IPS DF 6.9 (cell line): Measurements from ENCODE around the gene DDR1.

ENCODE experiments used
- DNase-seq: peaks from one replicate; pipeline ENCODE4 v3.0.0-alpha.2; 2013; ENCODE audit warnings: low read depth, low spot score
- H3K27ac ChIP-seq: one replicate; pipeline ENCODE4 v1.5.1; 2013; ENCODE audit warnings: low read length, control low read depth
- H3K27me3 ChIP-seq: 2 replicates; pipeline ENCODE4 v1.6.1; 2013; ENCODE audit warnings: mild to moderate bottlenecking, low read length; ENCODE audit not compliant: control insufficient read depth, insufficient read depth
- H3K36me3 ChIP-seq: 2 replicates; pipeline ENCODE4 v1.6.1; 2013; ENCODE audit warnings: low read length; ENCODE audit not compliant: control insufficient read depth, insufficient read depth
- H3K4me1 ChIP-seq: 2 replicates; pipeline ENCODE4 v1.6.1; 2013; ENCODE audit warnings: low read length; ENCODE audit not compliant: control insufficient read depth, insufficient read depth
- H3K4me3 ChIP-seq: 2 replicates; pipeline ENCODE4 v1.5.1; 2013; ENCODE audit warnings: mild to moderate bottlenecking, low read length
- H3K9me3 ChIP-seq: 2 replicates; pipeline ENCODE4 v1.6.1; 2013; ENCODE audit warnings: low read length, inconsistent platforms; ENCODE audit not compliant: control insufficient read depth, insufficient read depth
- WGBS: extraction: QIAGEN DNeasy Blood & Tissue Kit; methylation state at CpG from one replicate; pipeline ENCODE4 v1.1.7; 2013; ENCODE audit warnings: mixed read lengths, missing lambda C conversion rate; ENCODE audit not compliant: insufficient read length, insufficient coverage; 5-methylcytosine and 5-hydroxymethylcytosine counted together

DDR1 gene

DNA sequence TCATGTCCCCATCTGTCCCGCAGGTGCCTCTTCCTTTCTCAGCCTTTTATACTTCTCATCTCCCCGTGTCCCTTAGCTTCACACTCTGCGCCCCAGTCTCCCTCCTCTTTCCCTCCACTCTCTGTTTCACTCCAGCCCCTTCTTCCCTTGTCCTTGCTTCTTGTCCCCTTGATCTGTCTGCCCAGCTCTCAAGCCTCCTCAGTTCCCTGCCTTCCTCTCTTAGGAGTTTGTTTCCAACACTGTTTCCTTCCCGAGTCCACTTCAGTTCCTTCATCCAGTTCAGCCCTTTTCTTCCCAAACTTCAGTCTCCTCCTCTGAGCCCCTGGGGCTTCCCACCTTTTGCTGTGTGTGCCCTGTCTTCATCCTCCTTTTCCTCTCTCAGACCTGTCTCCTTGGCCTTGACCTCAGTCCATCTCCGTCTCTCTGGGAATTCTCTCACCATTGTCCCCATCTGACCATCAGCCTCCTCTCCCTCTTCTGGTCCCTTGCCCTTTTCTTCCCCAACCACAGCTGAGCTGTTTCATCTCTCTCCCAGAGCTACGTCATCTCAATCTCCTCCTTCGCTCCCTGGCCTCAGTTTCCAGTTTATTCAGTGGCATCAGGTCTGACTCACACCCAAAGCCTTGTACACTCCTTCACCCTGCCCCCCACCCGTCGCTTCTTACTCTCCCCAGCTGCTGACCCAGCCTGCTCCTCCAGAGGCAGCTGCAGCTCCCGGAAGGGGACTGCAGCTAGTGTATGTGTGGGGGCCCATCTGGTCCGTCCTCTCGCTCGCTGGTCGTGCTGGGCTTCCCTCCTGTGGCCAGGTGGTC lies 2.7 kb upstream of the DDR1 start:
- no peaks in the 10 kb centered on the region for H3K36me3 ChIP-seq
- no peak overlapping the region for H3K27ac ChIP-seq
- no peaks in the 10 kb centered on the region for H3K27me3 ChIP-seq
- WGBS, result no CpG with 5 or more reads among the region's 14 CpGs
- no peak for DNase-seq
- H3K9me3 ChIP-seq, result no peaks in the 10 kb centered on the region
- H3K4me3 ChIP-seq, result no peak overlapping the region
- H3K4me1 ChIP-seq, result peaks cover 17% of the 10 kb centered on the region

DNA sequence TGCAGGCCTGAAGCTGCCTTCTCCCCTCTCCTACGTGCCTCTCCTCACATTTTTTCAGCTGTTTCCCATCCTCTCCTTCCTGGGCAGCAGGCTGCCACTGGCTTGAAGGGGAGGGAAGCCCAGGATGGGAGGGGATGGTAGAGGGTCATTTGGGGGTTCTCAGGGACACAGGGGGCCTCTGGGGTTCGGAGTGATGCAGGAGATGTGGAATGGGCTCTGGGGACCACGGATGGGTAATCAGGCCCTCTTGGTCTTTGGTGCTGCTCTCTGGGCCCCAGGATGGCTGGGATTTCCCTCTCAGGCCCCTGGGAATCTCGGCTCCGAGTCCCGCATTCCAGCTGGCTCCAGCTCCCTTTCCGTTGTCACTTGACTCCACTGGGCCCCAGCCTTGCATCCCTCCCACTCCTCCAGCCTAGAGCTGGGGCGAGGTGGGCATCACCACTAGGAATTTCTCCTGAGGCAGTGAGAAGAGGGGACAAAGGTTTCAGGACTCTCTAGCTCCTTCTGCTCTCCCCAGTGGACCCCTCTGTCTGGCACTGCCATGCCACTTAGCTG lies 2.0 kb upstream of the DDR1 start:
- Histone ChIP-seq H3K27me3 (no peaks in the 10 kb centered on the region), H3K36me3 (no peaks in the 10 kb centered on the region), H3K4me1 (peaks cover 20% of the 10 kb centered on the region), H3K4me3 (no peak overlapping the region; the same call in 1 of the 2 replicates), H3K9me3 (no peaks in the 10 kb centered on the region), H3K27ac (no peak overlapping the region)
- WGBS, result no CpG with 5 or more reads among the region's 8 CpGs
- DNase-seq, result no peak

DNA sequence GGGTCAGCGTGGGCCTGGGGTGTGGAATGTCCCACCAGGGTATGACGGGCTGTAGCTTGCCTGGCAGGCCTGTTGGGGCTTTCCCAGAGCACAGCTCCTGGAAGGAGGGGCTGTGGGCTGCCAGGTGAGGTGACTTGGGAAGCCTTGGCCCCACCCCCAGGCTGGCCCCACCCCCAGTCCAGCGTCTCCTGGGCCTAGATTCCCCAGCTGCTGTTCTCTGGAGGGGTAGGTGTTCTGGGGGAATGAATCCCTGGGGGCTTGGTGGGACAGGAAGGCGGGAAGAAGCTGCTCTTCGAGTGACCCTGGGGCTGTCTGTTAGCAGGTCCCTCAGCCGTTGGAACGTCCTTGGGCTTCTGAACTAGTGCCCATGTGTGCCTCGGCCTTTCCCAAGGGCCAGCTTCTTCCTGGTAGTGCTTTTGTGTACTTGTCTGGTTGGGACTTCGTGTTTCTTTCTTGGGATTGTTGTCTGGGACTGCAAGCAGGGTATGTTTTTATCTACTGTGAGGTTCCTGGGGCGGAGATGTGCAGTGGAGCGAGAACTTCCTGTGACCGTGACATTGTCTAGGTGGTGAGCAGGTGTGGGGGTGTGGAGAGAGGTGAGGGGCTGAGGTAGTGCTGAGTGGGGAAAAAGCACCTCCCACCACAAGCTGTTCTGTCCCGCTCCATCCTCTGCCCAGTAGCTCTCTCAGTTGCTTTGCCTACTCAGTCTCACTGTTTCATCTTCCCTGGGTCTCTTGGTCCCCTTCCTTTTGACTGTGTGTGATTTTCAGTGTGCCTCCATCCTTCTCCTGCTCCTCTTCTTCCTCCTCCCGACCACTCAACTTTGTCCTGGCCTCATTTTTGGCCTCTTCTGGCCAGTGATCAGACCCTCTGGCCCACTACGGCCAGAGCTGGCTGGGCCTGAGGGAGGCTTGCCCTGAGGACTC lies 1.3 kb upstream of the DDR1 start:
- no peak overlapping the region for H3K27ac ChIP-seq
- no CpG with 5 or more reads among the region's 15 CpGs for WGBS
- DNase-seq, result no peak

DNA sequence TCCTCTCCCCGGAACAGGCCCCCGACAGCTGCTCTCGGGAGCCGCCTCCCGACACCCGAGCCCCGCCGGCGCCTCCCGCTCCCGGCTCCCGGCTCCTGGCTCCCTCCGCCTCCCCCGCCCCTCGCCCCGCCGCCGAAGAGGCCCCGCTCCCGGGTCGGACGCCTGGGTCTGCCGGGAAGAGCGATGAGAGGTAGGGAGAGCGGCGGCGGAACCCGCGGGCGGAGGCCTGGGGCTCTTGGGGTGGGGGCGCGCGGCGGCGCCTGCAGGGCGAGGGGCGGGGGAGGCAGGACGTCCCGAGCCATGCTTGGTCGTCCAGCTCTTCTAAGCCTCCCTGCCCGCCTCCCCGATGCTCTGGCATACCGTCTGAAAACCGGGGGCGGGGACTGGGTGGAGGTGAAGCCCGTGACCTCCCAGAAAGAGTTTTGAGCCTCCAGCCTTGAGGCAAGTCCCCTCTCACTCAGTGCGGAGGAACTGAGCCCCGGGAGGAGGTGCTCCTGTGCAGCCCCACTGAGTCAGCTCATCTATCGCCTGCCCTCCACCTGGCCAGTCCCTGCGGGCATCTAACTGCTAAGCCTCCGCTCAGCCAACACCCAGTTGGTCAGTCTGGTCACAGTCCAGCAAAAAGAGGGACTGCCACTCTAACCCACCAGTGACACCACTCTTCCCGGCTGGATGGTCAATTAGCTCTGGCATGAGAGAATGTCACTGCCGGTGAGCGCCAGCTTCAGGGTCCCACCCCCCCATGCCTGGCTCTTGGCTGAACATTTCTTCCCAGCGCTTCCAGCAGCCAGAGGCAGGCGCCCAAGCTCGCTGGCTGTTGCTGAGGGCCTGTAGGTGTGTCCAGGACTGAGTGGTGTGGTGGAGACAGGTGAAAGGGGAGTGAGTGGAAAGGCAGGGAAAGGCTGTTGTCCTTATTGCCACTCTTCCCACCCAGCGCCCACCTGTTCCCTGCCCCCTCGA lies 482 bp downstream of the DDR1 start:
- H3K9me3 ChIP-seq, result no peaks in the 10 kb centered on the region
- no CpG with 5 or more reads among the region's 59 CpGs for WGBS
- no peaks in the 10 kb centered on the region for H3K27me3 ChIP-seq
- H3K4me3 ChIP-seq, result peak overlapping the region; percentile 73; the same call in 1 of the 2 replicates
- H3K4me1 ChIP-seq, result peaks cover 20% of the 10 kb centered on the region
- peaks cover 8% of the 10 kb centered on the region; the same call in 1 of the 2 replicates for H3K36me3 ChIP-seq
- no peak for DNase-seq
- no peak overlapping the region for H3K27ac ChIP-seq

More for the DNA sequence above, 1.3 kb upstream of the DDR1 start:
- no peaks in the 10 kb centered on the region for H3K9me3 ChIP-seq
- H3K4me1 ChIP-seq, result peaks cover 20% of the 10 kb centered on the region
- H3K27me3 ChIP-seq, result no peaks in the 10 kb centered on the region
- peak overlapping the region; percentile 73; the same call in 1 of the 2 replicates for H3K4me3 ChIP-seq
- no peaks in the 10 kb centered on the region for H3K36me3 ChIP-seq

DNA sequence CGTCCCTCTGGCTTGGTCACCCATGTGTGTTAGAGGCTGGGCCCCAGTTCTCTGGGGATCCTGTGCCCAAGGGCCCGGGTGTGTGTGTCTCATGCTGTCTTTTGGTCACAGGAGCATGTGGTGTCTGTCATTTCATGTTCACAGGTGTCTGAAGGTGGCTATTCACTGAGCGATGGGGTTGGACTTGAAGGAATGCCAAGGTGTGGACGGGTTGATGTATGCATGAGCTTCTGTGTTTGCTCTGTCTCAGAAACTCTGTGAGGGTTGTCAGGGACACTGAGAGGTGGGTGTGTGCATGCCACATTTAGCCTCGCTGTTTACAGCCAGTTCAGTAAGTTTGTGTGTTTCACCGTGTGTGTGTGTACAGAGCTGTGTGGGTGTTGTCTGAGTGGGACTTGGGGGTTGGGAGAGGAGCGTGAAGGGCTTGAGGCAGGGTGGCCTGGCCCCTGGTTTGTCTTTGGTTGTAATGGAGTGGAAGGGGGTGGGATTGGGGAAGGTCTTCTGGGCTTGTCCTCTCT lies 1.2 kb downstream of the DDR1 start:
- Histone ChIP-seq H3K36me3 (peaks cover 16% of the 10 kb centered on the region; the same call in 1 of the 2 replicates), H3K4me1 (peaks cover 20% of the 10 kb centered on the region), H3K4me3 (no peak overlapping the region; the same call in 1 of the 2 replicates), H3K27me3 (no peaks in the 10 kb centered on the region), H3K27ac (no peak overlapping the region), H3K9me3 (no peaks in the 10 kb centered on the region)
- no CpG with 5 or more reads among the region's 7 CpGs for WGBS
- DNase-seq, result no peak

DNA sequence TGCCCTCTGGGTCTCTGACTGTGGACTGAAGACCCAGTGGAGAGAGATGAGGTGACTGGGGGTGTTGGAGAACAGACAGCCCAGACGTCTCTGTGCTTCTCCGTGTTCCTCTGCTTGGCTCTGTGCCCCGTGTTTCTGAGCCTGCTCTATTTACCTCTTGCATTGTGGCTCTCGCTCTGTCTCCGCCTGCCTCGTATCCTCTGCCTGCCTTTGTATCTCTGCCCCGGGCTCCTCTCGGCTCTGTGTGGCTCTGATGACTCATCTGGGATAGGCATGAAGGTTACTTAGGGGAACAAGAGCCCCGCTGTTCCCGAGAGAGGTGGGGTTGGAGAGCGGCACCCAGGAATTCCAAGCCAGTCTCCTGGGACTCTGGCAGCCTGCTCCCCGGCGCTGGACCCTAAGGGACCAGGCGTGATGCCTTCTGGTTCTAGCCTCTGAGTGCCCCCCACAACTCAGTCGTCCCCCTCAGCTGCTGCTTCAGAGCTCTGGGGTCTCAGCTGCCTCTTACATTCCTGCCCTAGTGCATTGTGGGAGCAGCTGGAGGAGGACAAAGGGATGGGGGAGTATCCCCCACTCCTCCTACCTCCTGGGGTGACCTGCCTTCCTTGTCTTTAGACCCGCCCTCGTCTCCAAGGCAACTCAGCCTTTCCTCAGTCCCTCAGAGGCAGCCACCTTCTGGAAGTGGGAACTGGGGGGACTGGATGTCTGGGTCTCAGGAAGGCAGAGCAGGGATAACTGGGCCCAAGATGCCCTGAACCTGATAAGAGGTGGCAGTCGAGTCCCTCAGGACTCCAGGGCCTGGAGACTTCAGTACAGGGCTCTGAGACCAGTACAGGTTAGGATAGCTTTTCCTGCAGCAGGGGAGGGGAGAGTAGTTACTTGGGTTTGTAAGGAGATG lies 1.9 kb downstream of the DDR1 start:
- no CpG with 5 or more reads among the region's 18 CpGs for WGBS
- peaks cover 20% of the 10 kb centered on the region for H3K4me1 ChIP-seq
- H3K9me3 ChIP-seq, result no peaks in the 10 kb centered on the region
- peak overlapping the region; percentile 28; the same call in 1 of the 2 replicates for H3K4me3 ChIP-seq
- no peak overlapping the region for H3K27ac ChIP-seq
- H3K27me3 ChIP-seq, result no peaks in the 10 kb centered on the region
- DNase-seq, result no peak
- peaks cover 23% of the 10 kb centered on the region; the same call in 1 of the 2 replicates for H3K36me3 ChIP-seq

DNA sequence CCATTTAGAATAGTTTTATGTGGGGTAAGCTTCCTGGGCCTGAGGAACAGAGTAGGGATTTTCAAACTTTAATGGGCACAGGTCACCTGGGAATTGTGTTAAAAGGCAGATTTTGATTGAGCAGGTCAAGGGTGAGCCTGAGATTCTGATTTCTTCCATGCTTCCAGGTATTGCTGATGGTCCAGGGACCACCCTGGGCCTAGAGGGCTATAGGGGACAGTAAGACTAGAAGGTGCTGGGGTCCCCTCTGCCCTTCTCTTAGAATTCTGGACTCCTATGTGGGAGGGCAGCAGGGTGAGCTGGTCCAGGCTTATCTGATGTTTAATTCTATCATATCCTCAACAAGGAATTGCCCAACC lies 2.6 kb downstream of the DDR1 start:
- peaks cover 15% of the 10 kb centered on the region for H3K4me1 ChIP-seq
- no peak overlapping the region for H3K4me3 ChIP-seq
- no peak overlapping the region for H3K27ac ChIP-seq
- peaks cover 25% of the 10 kb centered on the region; the same call in 1 of the 2 replicates for H3K36me3 ChIP-seq
- no peak for DNase-seq
- no peaks in the 10 kb centered on the region for H3K9me3 ChIP-seq
- no peaks in the 10 kb centered on the region for H3K27me3 ChIP-seq

DNA sequence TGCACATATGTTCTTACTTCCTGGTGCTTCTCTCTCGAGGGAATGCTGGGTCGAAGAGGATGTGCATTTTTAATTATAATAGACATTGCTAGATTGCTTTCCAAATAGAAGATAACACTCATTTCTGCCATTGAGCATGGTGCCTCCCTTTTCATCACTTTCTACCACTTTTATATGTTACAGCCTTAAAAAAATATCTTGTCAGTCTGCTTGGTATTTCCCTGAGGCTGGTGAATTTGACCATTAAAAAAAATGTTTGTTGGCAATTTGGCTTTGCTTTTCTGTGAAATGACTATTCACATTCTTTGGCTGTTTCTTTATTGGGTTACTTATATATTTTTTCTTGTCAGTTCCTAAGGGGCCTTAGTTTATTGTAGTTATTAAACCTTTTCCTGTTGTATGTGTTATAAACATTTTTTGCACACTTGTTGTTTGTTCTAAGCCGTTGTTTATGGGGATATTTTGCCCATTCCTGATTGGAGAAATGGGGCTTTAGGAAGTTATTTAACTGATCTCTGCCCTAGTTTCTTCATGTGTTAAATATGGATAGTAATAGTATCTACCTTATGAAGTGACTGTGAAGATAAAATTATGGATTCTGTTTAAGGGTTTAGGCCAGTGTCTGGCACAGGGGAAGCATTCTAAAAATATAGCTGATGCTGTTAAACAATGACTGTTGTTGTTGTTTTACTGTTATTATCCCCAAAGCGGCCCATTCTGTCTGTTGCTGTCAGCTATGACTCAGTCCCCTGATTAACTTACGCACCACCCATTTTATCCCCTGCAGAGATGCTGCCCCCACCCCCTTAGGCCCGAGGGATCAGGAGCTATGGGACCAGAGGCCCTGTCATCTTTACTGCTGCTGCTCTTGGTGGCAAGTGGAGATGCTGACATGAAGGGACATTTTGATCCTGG lies 3.8 kb downstream of the DDR1 start:
- Histone ChIP-seq H3K4me3 (no peak overlapping the region), H3K27ac (no peak overlapping the region), H3K4me1 (peaks cover 12% of the 10 kb centered on the region), H3K36me3 (peaks cover 29% of the 10 kb centered on the region), H3K9me3 (no peaks in the 10 kb centered on the region), H3K27me3 (no peaks in the 10 kb centered on the region)
- no CpG with 5 or more reads among the region's 6 CpGs for WGBS
- DNase-seq, result no peak
